ENCODE data around the gene CIAO2A.

Gene CIAO2A

GRCh38 chr15:64117759-64118487 is 24.3 kb upstream of the CIAO2A start:
- H3K4me3 ChIP-seq (IDR thresholded peaks at IDR 0.05; ENCODE audit: insufficient read depth, low read depth, low read length), result no peak overlapping the region
- H3K9ac ChIP-seq, result no peak overlapping the region
- TF ChIP-seq, protein P1, sequence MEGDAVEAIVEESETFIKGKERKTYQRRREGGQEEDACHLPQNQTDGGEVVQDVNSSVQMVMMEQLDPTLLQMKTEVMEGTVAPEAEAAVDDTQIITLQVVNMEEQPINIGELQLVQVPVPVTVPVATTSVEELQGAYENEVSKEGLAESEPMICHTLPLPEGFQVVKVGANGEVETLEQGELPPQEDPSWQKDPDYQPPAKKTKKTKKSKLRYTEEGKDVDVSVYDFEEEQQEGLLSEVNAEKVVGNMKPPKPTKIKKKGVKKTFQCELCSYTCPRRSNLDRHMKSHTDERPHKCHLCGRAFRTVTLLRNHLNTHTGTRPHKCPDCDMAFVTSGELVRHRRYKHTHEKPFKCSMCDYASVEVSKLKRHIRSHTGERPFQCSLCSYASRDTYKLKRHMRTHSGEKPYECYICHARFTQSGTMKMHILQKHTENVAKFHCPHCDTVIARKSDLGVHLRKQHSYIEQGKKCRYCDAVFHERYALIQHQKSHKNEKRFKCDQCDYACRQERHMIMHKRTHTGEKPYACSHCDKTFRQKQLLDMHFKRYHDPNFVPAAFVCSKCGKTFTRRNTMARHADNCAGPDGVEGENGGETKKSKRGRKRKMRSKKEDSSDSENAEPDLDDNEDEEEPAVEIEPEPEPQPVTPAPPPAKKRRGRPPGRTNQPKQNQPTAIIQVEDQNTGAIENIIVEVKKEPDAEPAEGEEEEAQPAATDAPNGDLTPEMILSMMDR (conservative IDR thresholded peaks at IDR 0.05; ENCODE audit: low read depth, low read length), result no peak
- no peak overlapping the region for H2AFZ ChIP-seq (ENCODE audit: low read depth)
- no peak overlapping the region for H3K27ac ChIP-seq
- H4K20me1 ChIP-seq (ENCODE audit: insufficient read depth), result no peaks in the 10 kb centered on the region
- H3K4me2 ChIP-seq, result no peak overlapping the region
- H3K79me2 ChIP-seq (ENCODE audit: insufficient read depth, low read depth), result no peaks in the 10 kb centered on the region
- no peaks in the 10 kb centered on the region for H3K27me3 ChIP-seq (ENCODE audit: insufficient read depth, low read depth)
- H3K4me1 ChIP-seq (ENCODE audit: low read depth, poor library complexity, severe bottlenecking), result peaks cover 6% of the 10 kb centered on the region
- no peaks in the 10 kb centered on the region for H3K36me3 ChIP-seq (ENCODE audit: insufficient read depth)

DNA sequence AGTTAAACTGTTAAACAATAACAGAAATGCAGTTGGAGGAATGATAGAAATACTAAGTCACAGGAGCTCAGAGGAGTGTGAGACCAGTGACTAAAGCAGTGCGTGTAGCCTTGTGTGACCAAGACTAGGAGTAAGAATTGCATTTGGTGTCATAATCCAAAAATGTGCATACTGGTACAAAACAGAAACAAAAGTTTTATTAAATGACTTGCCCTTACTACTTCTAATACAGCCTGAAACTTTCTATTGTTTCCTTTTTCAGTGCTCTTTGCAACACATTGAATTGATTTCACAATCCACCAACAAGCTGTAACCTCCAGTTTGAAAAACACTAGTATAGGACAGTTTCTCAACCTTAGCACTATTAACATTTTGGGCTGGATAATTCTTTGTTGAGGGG is 19.3 kb upstream of the CIAO2A start:
- Histone ChIP-seq H3K9ac (no peak overlapping the region), H3K27me3 (ENCODE audit: insufficient read depth, low read depth) (no peaks in the 10 kb centered on the region), H3K4me3 (IDR thresholded peaks at IDR 0.05; ENCODE audit: insufficient read depth, low read depth, low read length) (no peak overlapping the region), H3K79me2 (ENCODE audit: insufficient read depth, low read depth) (peaks cover 6% of the 10 kb centered on the region; the same call in 1 of the 2 replicates), H2AFZ (ENCODE audit: low read depth) (no peak overlapping the region), H3K27ac (no peak overlapping the region), H3K4me2 (no peak overlapping the region; the same call in 1 of the 2 replicates), H4K20me1 (ENCODE audit: insufficient read depth) (no peaks in the 10 kb centered on the region), H3K4me1 (ENCODE audit: low read depth, poor library complexity, severe bottlenecking) (peaks cover 26% of the 10 kb centered on the region), H3K36me3 (ENCODE audit: insufficient read depth) (no peaks in the 10 kb centered on the region)
- TF ChIP-seq, protein P1 (conservative IDR thresholded peaks at IDR 0.05; ENCODE audit: low read depth, low read length), result no peak

- peaks cover 26% of the 10 kb centered on the region for H3K4me1 ChIP-seq (ENCODE audit: low read depth, poor library complexity, severe bottlenecking)
- H3K4me3 ChIP-seq (IDR thresholded peaks at IDR 0.05; ENCODE audit: insufficient read depth, low read depth, low read length), result no peak overlapping the region
- no peak overlapping the region; the same call in 1 of the 2 replicates for H3K4me2 ChIP-seq
- peaks cover 12% of the 10 kb centered on the region; the same call in 1 of the 2 replicates for H3K79me2 ChIP-seq (ENCODE audit: insufficient read depth, low read depth)
- H3K9ac ChIP-seq, result no peak overlapping the region
- no peak overlapping the region for H2AFZ ChIP-seq (ENCODE audit: low read depth)
- TF ChIP-seq, protein P1 (conservative IDR thresholded peaks at IDR 0.05; ENCODE audit: low read depth, low read length), result no peak
- H3K27me3 ChIP-seq (ENCODE audit: insufficient read depth, low read depth), result no peaks in the 10 kb centered on the region
- no peak overlapping the region for H3K27ac ChIP-seq
- H3K36me3 ChIP-seq (ENCODE audit: insufficient read depth), result no peaks in the 10 kb centered on the region
- H4K20me1 ChIP-seq (ENCODE audit: insufficient read depth), result no peaks in the 10 kb centered on the region
Observed at GRCh38 chr15:64112073-64112772, 18.6 kb upstream of the CIAO2A start.

DNA sequence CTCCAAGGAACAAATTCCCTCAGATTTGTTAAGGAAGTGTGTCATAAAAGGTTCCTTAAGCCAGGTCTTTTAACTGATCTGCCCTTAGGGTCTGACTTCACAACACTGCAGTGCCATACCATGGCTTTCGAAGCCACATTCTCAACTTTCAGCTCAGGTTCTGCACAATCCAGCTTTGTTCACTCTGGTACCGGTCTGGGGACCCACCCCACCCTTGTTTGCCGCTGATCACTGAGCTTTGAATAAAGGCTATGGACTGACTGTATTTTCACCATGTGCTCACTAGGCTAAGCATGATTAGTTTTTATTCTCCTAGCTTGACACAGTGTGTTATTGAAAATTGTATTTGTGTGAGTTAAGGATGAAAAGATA is 18.0 kb upstream of the CIAO2A start:
- peaks cover 26% of the 10 kb centered on the region for H3K4me1 ChIP-seq (ENCODE audit: low read depth, poor library complexity, severe bottlenecking)
- H3K27me3 ChIP-seq (ENCODE audit: insufficient read depth, low read depth), result no peaks in the 10 kb centered on the region
- no peaks in the 10 kb centered on the region for H3K36me3 ChIP-seq (ENCODE audit: insufficient read depth)
- no peak overlapping the region for H3K27ac ChIP-seq
- no peak overlapping the region for H3K4me2 ChIP-seq
- TF ChIP-seq, protein P1 (conservative IDR thresholded peaks at IDR 0.05; ENCODE audit: low read depth, low read length), result no peak
- no peaks in the 10 kb centered on the region for H4K20me1 ChIP-seq (ENCODE audit: insufficient read depth)
- H2AFZ ChIP-seq (ENCODE audit: low read depth), result no peak overlapping the region
- H3K9ac ChIP-seq, result no peak overlapping the region
- H3K79me2 ChIP-seq (ENCODE audit: insufficient read depth, low read depth), result peaks cover 15% of the 10 kb centered on the region; the same call in 1 of the 2 replicates
- no peak overlapping the region for H3K4me3 ChIP-seq (IDR thresholded peaks at IDR 0.05; ENCODE audit: insufficient read depth, low read depth, low read length)

All from KMS-11 (cell line).